B cell (primary cell): ENCODE data around the gene APOF.

Source experiments
- EZH2 ChIP-seq: IDR thresholded peaks from 2 replicates; pipeline ENCODE4 v1.6.1; 2012; ENCODE audit warnings: borderline replicate concordance, low read depth, mild to moderate bottlenecking, moderate library complexity, low read length; ENCODE audit not compliant: insufficient read depth, poor library complexity, severe bottlenecking
- TF ChIP-seq, protein P1 (sequence below): fragments of 200-600 bp; IDR thresholded peaks from one replicate; pipeline ENCODE4 v1.8.0; 2022; ENCODE audit warnings: antibody characterized with exemption, mild to moderate bottlenecking

DNA sequence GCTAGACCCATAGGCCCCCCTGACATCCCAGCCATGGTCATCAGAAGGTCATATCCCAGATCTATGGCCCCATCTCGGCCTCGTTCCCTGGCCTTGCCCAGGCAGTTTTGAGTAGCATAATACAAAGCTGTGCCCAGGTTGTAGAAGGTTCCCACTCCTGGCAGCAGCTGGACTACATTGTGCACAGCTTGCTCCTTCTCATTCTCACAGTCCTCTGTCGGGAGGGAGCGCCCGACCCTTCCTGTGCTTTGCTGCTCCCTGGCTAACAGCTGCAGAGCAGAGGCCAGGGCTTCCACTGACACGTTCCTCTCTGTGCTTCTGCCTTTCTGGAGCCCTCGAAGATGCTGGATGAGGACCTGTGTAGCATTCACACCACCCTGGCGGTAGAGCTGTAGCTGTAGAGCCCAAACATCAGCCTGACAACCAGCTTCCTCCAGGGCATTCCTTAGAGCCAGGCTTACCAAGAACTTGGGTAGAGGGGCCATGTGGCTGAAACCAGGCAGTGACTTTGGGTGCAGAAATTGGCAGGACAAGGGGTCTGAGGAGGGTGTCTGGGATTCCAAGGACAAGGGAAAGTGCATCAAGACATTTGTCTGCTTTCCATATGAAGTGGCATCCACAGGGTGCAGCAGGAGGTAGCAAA is 1.0 kb downstream of the APOF start:
- TF ChIP-seq, protein P1, sequence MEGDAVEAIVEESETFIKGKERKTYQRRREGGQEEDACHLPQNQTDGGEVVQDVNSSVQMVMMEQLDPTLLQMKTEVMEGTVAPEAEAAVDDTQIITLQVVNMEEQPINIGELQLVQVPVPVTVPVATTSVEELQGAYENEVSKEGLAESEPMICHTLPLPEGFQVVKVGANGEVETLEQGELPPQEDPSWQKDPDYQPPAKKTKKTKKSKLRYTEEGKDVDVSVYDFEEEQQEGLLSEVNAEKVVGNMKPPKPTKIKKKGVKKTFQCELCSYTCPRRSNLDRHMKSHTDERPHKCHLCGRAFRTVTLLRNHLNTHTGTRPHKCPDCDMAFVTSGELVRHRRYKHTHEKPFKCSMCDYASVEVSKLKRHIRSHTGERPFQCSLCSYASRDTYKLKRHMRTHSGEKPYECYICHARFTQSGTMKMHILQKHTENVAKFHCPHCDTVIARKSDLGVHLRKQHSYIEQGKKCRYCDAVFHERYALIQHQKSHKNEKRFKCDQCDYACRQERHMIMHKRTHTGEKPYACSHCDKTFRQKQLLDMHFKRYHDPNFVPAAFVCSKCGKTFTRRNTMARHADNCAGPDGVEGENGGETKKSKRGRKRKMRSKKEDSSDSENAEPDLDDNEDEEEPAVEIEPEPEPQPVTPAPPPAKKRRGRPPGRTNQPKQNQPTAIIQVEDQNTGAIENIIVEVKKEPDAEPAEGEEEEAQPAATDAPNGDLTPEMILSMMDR = no peak
- no peak for TF ChIP-seq EZH2
